DOHH2 (cell line): ENCODE results near the gene CFTR.

Source experiments
- H3F3A ChIP-seq: fragments of 200-600 bp; sonication (generic), shearing (Covaris generic); 2 replicates; pipeline ENCODE4 v1.6.0; 2016; ENCODE audit warnings: antibody characterized with exemption, mild to moderate bottlenecking; ENCODE audit not compliant: control insufficient read depth, insufficient read depth
- H3K27ac ChIP-seq: fragments of 200-600 bp; sonication (generic); 2 replicates; pipeline ENCODE4 v1.5.1; 2014; ENCODE audit warnings: low read depth, mild to moderate bottlenecking, low read length, moderate library complexity
- H3K27me3 ChIP-seq: fragments of 200-600 bp; sonication (generic); 2 replicates; pipeline ENCODE4 v1.6.1; 2014; ENCODE audit warnings: mild to moderate bottlenecking, low read length, mixed read lengths; ENCODE audit not compliant: control insufficient read depth
- H3K36me3 ChIP-seq: fragments of 200-600 bp; sonication (generic); 2 replicates; pipeline ENCODE4 v1.6.1; 2014; ENCODE audit warnings: mild to moderate bottlenecking, low read length, moderate library complexity, mixed read lengths; ENCODE audit not compliant: control insufficient read depth
- H3K4me1 ChIP-seq: fragments of 200-600 bp; sonication (generic); 2 replicates; pipeline ENCODE4 v1.6.1; 2014; ENCODE audit warnings: mild to moderate bottlenecking, low read length, mixed read lengths; ENCODE audit not compliant: control insufficient read depth
- H3K4me2 ChIP-seq: fragments of 200-600 bp; sonication (generic); 2 replicates; pipeline ENCODE4 v1.6.0; 2014; ENCODE audit warnings: mild to moderate bottlenecking, low read length, moderate library complexity
- H3K4me3 ChIP-seq: fragments of 200-600 bp; sonication (generic); 2 replicates; pipeline ENCODE4 v1.5.1; 2014; ENCODE audit warnings: mild to moderate bottlenecking, low read length, mixed read lengths
- H3K79me2 ChIP-seq: fragments of 200-600 bp; sonication (generic); 2 replicates; pipeline ENCODE4 v1.6.1; 2014; ENCODE audit warnings: mild to moderate bottlenecking, low read length, mixed read lengths; ENCODE audit not compliant: control insufficient read depth
- H3K9me2 ChIP-seq: fragments of 200-600 bp; sonication (generic); replicated peaks from 2 replicates; pipeline ENCODE4 v1.6.1; 2014; ENCODE audit warnings: mild to moderate bottlenecking, low read length, mixed read lengths; ENCODE audit not compliant: control insufficient read depth
- H3K9me3 ChIP-seq: fragments of 200-600 bp; sonication (generic); 2 replicates; pipeline ENCODE4 v1.6.1; 2014; ENCODE audit warnings: antibody characterized with exemption, low read length, mixed read lengths; ENCODE audit not compliant: control insufficient read depth, insufficient read depth
- H4K20me1 ChIP-seq: fragments of 200-600 bp; sonication (generic); 2 replicates; pipeline ENCODE4 v1.6.0; 2014; ENCODE audit warnings: low read depth, mild to moderate bottlenecking, antibody characterized with exemption, low read length, moderate library complexity; ENCODE audit not compliant: control insufficient read depth, insufficient read depth
- CTCF ChIP-seq: fragments of 200-600 bp; sonication (generic); IDR thresholded peaks from one replicate; pipeline ENCODE4 v1.5.1; 2014; ENCODE audit warnings: antibody characterized with exemption, mild to moderate bottlenecking, low read depth, low read length; ENCODE audit not compliant: poor library complexity, severe bottlenecking
- EZH2phosphoT487 ChIP-seq: fragments of 200-600 bp; sonication (generic); IDR thresholded peaks from 2 replicates; pipeline ENCODE4 v1.6.1; 2017; ENCODE audit warnings: borderline replicate concordance, mild to moderate bottlenecking, antibody characterized with exemption, low read length, moderate library complexity, mixed read lengths

The CFTR gene

GRCh38 chr7:117565226-117565625, 85.4 kb downstream of the CFTR start:
- Histone ChIP-seq H3F3A (no peaks in the 10 kb centered on the region), H3K9me2 (no peaks in the 10 kb centered on the region), H3K4me3 (no peak overlapping the region), H3K9me3 (no peaks in the 10 kb centered on the region), H3K4me1 (no peaks in the 10 kb centered on the region), H3K27ac (no peak overlapping the region), H3K36me3 (no peaks in the 10 kb centered on the region), H3K27me3 (no peaks in the 10 kb centered on the region), H3K79me2 (no peaks in the 10 kb centered on the region), H3K4me2 (no peak overlapping the region), H4K20me1 (no peaks in the 10 kb centered on the region)
- no peak for TF ChIP-seq EZH2phosphoT487
- TF ChIP-seq CTCF = no peak

- TF ChIP-seq CTCF (no peak), EZH2phosphoT487 (no peak)
Observed at GRCh38 chr7:117567781-117568180, 88.0 kb downstream of the CFTR start.

GRCh38 chr7:117572856-117573620, 93.2 kb downstream of the CFTR start:
- Histone ChIP-seq H3K79me2 (no peaks in the 10 kb centered on the region), H3K9me3 (no peaks in the 10 kb centered on the region), H3K27ac (no peak overlapping the region), H3F3A (no peaks in the 10 kb centered on the region), H3K4me2 (no peak overlapping the region), H3K36me3 (no peaks in the 10 kb centered on the region), H3K4me1 (no peaks in the 10 kb centered on the region), H3K9me2 (no peaks in the 10 kb centered on the region), H3K4me3 (no peak overlapping the region), H4K20me1 (no peaks in the 10 kb centered on the region), H3K27me3 (no peaks in the 10 kb centered on the region)
- TF ChIP-seq CTCF = no peak
- no peak for TF ChIP-seq EZH2phosphoT487

More at GRCh38 chr7:117567781-117568180, 88.0 kb downstream of the CFTR start:
- no peaks in the 10 kb centered on the region for H3K79me2 ChIP-seq
- H3K27ac ChIP-seq = no peak overlapping the region
- no peaks in the 10 kb centered on the region for H3K4me1 ChIP-seq
- H4K20me1 ChIP-seq = no peaks in the 10 kb centered on the region
- H3K36me3 ChIP-seq = no peaks in the 10 kb centered on the region
- H3K9me2 ChIP-seq = no peaks in the 10 kb centered on the region
- H3K4me3 ChIP-seq = no peak overlapping the region
- H3K27me3 ChIP-seq = no peaks in the 10 kb centered on the region
- H3K9me3 ChIP-seq = no peaks in the 10 kb centered on the region
- no peaks in the 10 kb centered on the region for H3F3A ChIP-seq
- no peak overlapping the region for H3K4me2 ChIP-seq
